SU-DHL-6 (cell line): ENCODE results near the gene SLC22A23.

Experiments used
- H2AFZ ChIP-seq: fragments of 200-600 bp; sonication (generic); 2 replicates; pipeline ENCODE4 v1.6.1; 2014; ENCODE audit warnings: low read depth, mild to moderate bottlenecking, moderate library complexity, mixed read lengths, antibody characterized with exemption, low read length; ENCODE audit not compliant: severe bottlenecking
- H3F3A ChIP-seq: fragments of 200-600 bp; shearing (Covaris generic); 2 replicates; pipeline ENCODE4 v1.6.0; 2016; ENCODE audit warnings: antibody characterized with exemption, mild to moderate bottlenecking; ENCODE audit not compliant: insufficient read depth
- H3K27ac ChIP-seq: fragments of 200-600 bp; sonication (generic); 2 replicates; pipeline ENCODE4 v1.5.1; 2016; ENCODE audit warnings: low read depth, mild to moderate bottlenecking, low read length, moderate library complexity, mixed read lengths
- H3K27me3 ChIP-seq: fragments of 200-600 bp; sonication (generic), shearing (Covaris generic); 2 replicates; pipeline ENCODE4 v1.6.0; 2014; ENCODE audit warnings: mild to moderate bottlenecking, low read length
- H3K36me3 ChIP-seq: fragments of 200-600 bp; sonication (generic); 2 replicates; pipeline ENCODE4 v1.6.1; 2014; ENCODE audit warnings: mild to moderate bottlenecking, low read length, mixed read lengths
- H3K4me2 ChIP-seq: fragments of 300-600, 200-600 bp; shearing (Covaris generic), sonication (generic); 2 replicates; pipeline ENCODE4 v1.6.0; 2014; ENCODE audit warnings: low read length, low read depth, mild to moderate bottlenecking; ENCODE audit not compliant: poor library complexity, severe bottlenecking
- H3K4me3 ChIP-seq: fragments of 200-600 bp; sonication (generic); 2 replicates; pipeline ENCODE4 v1.5.1; 2014; ENCODE audit warnings: antibody characterized with exemption, low read length, mild to moderate bottlenecking, mixed read lengths; ENCODE audit not compliant: insufficient read depth, poor library complexity, severe bottlenecking
- H3K79me2 ChIP-seq: fragments of 200-600 bp; sonication (generic); 2 replicates; pipeline ENCODE4 v1.6.1; 2014; ENCODE audit warnings: mild to moderate bottlenecking, low read length, moderate library complexity; ENCODE audit not compliant: insufficient read depth
- H3K9ac ChIP-seq: fragments of 200-600 bp; sonication (generic); 2 replicates; pipeline ENCODE4 v1.7.0; 2014; ENCODE audit warnings: mild to moderate bottlenecking, low read length
- H3K9me2 ChIP-seq: fragments of 200-600 bp; sonication (generic); replicated peaks from 2 replicates; pipeline ENCODE4 v1.6.1; 2014; ENCODE audit warnings: low read length; ENCODE audit not compliant: insufficient read depth
- H3K9me3 ChIP-seq: fragments of 200-600 bp; sonication (generic); 2 replicates; pipeline ENCODE4 v1.6.1; 2014; ENCODE audit warnings: low read length, mixed read lengths; ENCODE audit not compliant: insufficient read depth
- H4K20me1 ChIP-seq: fragments of 200-600 bp; sonication (generic); 2 replicates; pipeline ENCODE4 v1.6.1; 2014; ENCODE audit warnings: low read depth, mild to moderate bottlenecking, antibody characterized with exemption, low read length, moderate library complexity, mixed read lengths
- CTCF ChIP-seq: fragments of 200-600 bp; sonication (generic); IDR thresholded peaks from one replicate; pipeline ENCODE4 v1.5.1; 2017; ENCODE audit warnings: antibody characterized with exemption, mild to moderate bottlenecking, low read length, moderate library complexity; ENCODE audit not compliant: insufficient read depth, poor library complexity, severe bottlenecking
- EZH2phosphoT487 ChIP-seq: fragments of 200-600 bp; sonication (generic), shearing (Covaris generic); conservative IDR thresholded peaks from 2 replicates; pipeline ENCODE4 v1.6.1; 2018; ENCODE audit warnings: mild to moderate bottlenecking, antibody characterized with exemption, low read length, moderate library complexity, mixed read lengths

SLC22A23 gene

GRCh38 chr6:3414327-3415081 is 42.3 kb downstream of the SLC22A23 start:
- Histone ChIP-seq H3K27ac (no peak overlapping the region), H2AFZ (no peak overlapping the region), H3K27me3 (no peaks in the 10 kb centered on the region), H3K4me3 (no peak overlapping the region), H4K20me1 (no peaks in the 10 kb centered on the region), H3K36me3 (no peaks in the 10 kb centered on the region), H3K9ac (no peak overlapping the region), H3K79me2 (no peaks in the 10 kb centered on the region), H3F3A (no peaks in the 10 kb centered on the region), H3K9me2 (no peaks in the 10 kb centered on the region), H3K4me2 (no peak overlapping the region), H3K9me3 (no peaks in the 10 kb centered on the region)
- no peak for TF ChIP-seq EZH2phosphoT487
- TF ChIP-seq CTCF = no peak

GRCh38 chr6:3413592-3413991 is 43.3 kb downstream of the SLC22A23 start:
- no peak overlapping the region for H3K27ac ChIP-seq
- no peak for TF ChIP-seq CTCF
- TF ChIP-seq EZH2phosphoT487 = no peak
- no peaks in the 10 kb centered on the region for H3K27me3 ChIP-seq
- no peaks in the 10 kb centered on the region for H3K9me2 ChIP-seq
- H3K36me3 ChIP-seq = no peaks in the 10 kb centered on the region
- no peaks in the 10 kb centered on the region for H4K20me1 ChIP-seq
- H2AFZ ChIP-seq = no peak overlapping the region
- no peaks in the 10 kb centered on the region for H3K79me2 ChIP-seq
- no peak overlapping the region for H3K9ac ChIP-seq
- H3K4me3 ChIP-seq = no peak overlapping the region
- no peak overlapping the region for H3K4me2 ChIP-seq
- no peaks in the 10 kb centered on the region for H3K9me3 ChIP-seq
- no peaks in the 10 kb centered on the region for H3F3A ChIP-seq

GRCh38 chr6:3412779-3413500 is 43.9 kb downstream of the SLC22A23 start:
- Histone ChIP-seq H3K4me3 (no peak overlapping the region), H3K9ac (no peak overlapping the region), H3K36me3 (no peaks in the 10 kb centered on the region), H3K27me3 (no peaks in the 10 kb centered on the region), H4K20me1 (no peaks in the 10 kb centered on the region), H3K79me2 (no peaks in the 10 kb centered on the region), H3K27ac (no peak overlapping the region), H3K9me2 (no peaks in the 10 kb centered on the region), H3F3A (no peaks in the 10 kb centered on the region), H3K9me3 (no peaks in the 10 kb centered on the region), H2AFZ (no peak overlapping the region), H3K4me2 (no peak overlapping the region)
- TF ChIP-seq EZH2phosphoT487 (no peak), CTCF (no peak)
